ENCODE data around the gene ATP8B4.
A peak's percentile ranks its signal among the peaks of the same experiment; 100 is the strongest.

The ATP8B4 gene

GRCh38 chr15:49900903-49901235 lies 218.2 kb downstream of the ATP8B4 start:
- H3K9me3 ChIP-seq: no peaks in the 10 kb centered on the region
- no peaks in the 10 kb centered on the region for H3K27me3 ChIP-seq (ENCODE audit: low read depth)
- peaks cover 46% of the 10 kb centered on the region for H3K4me1 ChIP-seq
- DNase-seq (ENCODE audit: low spot score in 2 of 2): peak in 1 of 2 experiments; percentile 51
- no peaks in the 10 kb centered on the region for H3K36me3 ChIP-seq (replicated peaks)
- in situ Hi-C loops (cut with MboI; ENCODE audit: low sequenced_read_pairs): no loop called here
- H3K4me3 ChIP-seq: no peak overlapping the region

- H3K27me3 ChIP-seq (ENCODE audit: low read depth): no peaks in the 10 kb centered on the region
- no peak overlapping the region for H3K4me3 ChIP-seq
- peaks cover 51% of the 10 kb centered on the region for H3K4me1 ChIP-seq
- in situ Hi-C loops (cut with MboI; ENCODE audit: low sequenced_read_pairs): no loop called here
- no peaks in the 10 kb centered on the region for H3K36me3 ChIP-seq (replicated peaks)
- DNase-seq (ENCODE audit: low spot score in 2 of 2): peak; percentile 47 to 71
- H3K9me3 ChIP-seq: no peaks in the 10 kb centered on the region
These were observed 218.8 kb downstream of the ATP8B4 start for GRCh38 chr15:49900006-49900902.

DNA sequence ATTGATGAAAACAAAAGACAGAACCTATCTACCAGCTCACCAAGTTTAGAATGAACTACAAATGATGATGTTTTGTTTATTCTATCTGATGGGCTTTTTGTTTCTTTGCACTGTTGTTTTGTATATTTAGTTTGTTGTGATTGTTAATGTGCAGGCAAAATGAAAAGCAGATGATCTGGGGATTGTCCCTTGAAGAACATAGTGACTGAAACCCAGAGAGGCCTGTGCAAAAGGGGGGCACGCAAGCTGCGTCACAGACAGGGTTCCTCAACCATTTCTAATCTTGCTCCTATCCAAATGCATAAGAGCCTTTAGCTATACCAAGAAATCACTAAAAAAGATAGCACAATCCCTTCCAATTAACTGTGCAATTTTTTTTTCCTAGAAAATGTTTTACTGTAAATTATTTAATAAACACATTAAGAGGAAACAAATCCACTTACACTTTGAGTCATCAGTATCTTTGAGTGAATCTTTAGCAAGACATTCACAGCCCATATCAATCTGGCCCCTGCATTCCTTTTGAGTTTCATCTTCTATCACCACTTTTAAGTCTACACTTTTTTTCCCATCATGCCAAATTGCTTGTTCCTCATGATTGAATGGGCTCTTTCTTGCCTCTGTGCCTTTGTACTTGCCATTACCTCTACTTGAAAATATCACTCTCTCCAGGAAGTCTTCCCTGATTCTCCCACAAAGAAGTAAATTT lies 220.3 kb downstream of the ATP8B4 start:
- Histone ChIP-seq H3K9me3 (no peaks in the 10 kb centered on the region), H3K27me3 (ENCODE audit: low read depth) (no peaks in the 10 kb centered on the region), H3K36me3 (replicated peaks) (no peaks in the 10 kb centered on the region), H3K4me3 (no peak overlapping the region), H3K4me1 (peaks cover 63% of the 10 kb centered on the region)
- in situ Hi-C loops (cut with MboI; ENCODE audit: low sequenced_read_pairs): no loop called here
- no peak for DNase-seq (ENCODE audit: low spot score in 2 of 2)

DNA sequence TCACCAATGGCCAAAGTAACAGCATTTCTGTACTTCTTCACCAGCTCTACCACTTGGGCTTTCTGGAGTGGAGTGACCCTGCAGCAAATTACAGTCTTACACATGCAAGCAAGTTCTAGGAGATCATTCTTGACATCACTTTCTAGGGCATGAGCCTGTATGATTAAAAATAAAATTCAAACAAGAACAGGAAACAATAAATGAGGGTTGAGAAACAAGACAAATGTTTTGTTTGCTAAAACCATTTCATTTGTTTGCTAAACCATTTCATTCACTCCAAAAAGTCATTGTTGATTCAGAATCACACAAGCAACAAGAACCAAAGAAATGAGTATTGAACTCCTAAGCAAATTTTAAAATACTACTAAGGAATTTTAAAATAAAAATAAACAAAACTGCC lies 220.9 kb downstream of the ATP8B4 start:
- no peak overlapping the region for H3K4me3 ChIP-seq
- peaks cover 63% of the 10 kb centered on the region for H3K4me1 ChIP-seq
- no peaks in the 10 kb centered on the region for H3K9me3 ChIP-seq
- no peaks in the 10 kb centered on the region for H3K27me3 ChIP-seq (ENCODE audit: low read depth)
- no peak for DNase-seq (ENCODE audit: low spot score in 2 of 2)
- no peaks in the 10 kb centered on the region for H3K36me3 ChIP-seq (replicated peaks)
- in situ Hi-C loops (cut with MboI; ENCODE audit: low sequenced_read_pairs): no loop called here

GRCh38 chr15:49895347-49896223 lies 223.4 kb downstream of the ATP8B4 start:
- DNase-seq (ENCODE audit: low spot score in 2 of 2): peak; percentile 86 to 99
- no peaks in the 10 kb centered on the region for H3K36me3 ChIP-seq (replicated peaks)
- H3K4me3 ChIP-seq: no peak overlapping the region
- no peaks in the 10 kb centered on the region for H3K9me3 ChIP-seq
- no peaks in the 10 kb centered on the region for H3K27me3 ChIP-seq (ENCODE audit: low read depth)
- in situ Hi-C loops (cut with MboI; ENCODE audit: low sequenced_read_pairs): no loop called here
- peaks cover 46% of the 10 kb centered on the region for H3K4me1 ChIP-seq

DNA sequence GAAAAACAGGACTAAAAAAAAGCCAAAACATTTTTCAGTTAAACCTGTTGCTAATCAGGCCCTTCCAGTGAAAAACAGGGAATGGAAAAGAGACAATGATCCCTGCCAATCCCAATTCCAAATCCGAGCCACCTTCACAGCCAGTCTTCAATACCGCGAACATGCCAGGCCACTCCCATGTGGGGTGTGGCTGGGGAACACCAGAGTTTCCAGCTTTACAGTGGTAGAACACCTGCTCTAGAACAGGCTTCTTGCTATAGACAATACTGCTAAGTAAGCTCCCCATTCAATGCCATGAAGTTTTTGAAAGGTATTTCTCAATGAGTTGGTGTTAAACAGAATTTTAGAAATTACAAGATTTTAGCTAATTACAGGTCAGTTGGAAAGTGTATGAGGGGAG lies 228.3 kb downstream of the ATP8B4 start:
- in situ Hi-C loops (cut with MboI; ENCODE audit: low sequenced_read_pairs): no loop called here
- Histone ChIP-seq H3K36me3 (replicated peaks) (no peaks in the 10 kb centered on the region), H3K27me3 (ENCODE audit: low read depth) (no peaks in the 10 kb centered on the region), H3K4me1 (peaks cover 16% of the 10 kb centered on the region), H3K9me3 (no peaks in the 10 kb centered on the region), H3K4me3 (no peak overlapping the region)
- DNase-seq (ENCODE audit: low spot score in 2 of 2): no peak

GRCh38 chr15:49889536-49889935 lies 229.5 kb downstream of the ATP8B4 start:
- Histone ChIP-seq H3K9me3 (no peaks in the 10 kb centered on the region), H3K4me3 (no peak overlapping the region), H3K27me3 (ENCODE audit: low read depth) (no peaks in the 10 kb centered on the region), H3K4me1 (peaks cover 5% of the 10 kb centered on the region), H3K36me3 (replicated peaks) (no peaks in the 10 kb centered on the region)
- DNase-seq (ENCODE audit: low spot score in 2 of 2): no peak
- in situ Hi-C loops (cut with MboI; ENCODE audit: low sequenced_read_pairs): no loop called here

- Histone ChIP-seq H3K4me3 (no peak overlapping the region), H3K9me3 (no peaks in the 10 kb centered on the region), H3K4me1 (no peaks in the 10 kb centered on the region), H3K27me3 (ENCODE audit: low read depth) (no peaks in the 10 kb centered on the region), H3K36me3 (replicated peaks) (no peaks in the 10 kb centered on the region)
- DNase-seq (ENCODE audit: low spot score in 2 of 2): no peak
- in situ Hi-C loops (cut with MboI; ENCODE audit: low sequenced_read_pairs): no loop called here
These were observed 230.3 kb downstream of the ATP8B4 start for GRCh38 chr15:49888734-49889133.

DNA sequence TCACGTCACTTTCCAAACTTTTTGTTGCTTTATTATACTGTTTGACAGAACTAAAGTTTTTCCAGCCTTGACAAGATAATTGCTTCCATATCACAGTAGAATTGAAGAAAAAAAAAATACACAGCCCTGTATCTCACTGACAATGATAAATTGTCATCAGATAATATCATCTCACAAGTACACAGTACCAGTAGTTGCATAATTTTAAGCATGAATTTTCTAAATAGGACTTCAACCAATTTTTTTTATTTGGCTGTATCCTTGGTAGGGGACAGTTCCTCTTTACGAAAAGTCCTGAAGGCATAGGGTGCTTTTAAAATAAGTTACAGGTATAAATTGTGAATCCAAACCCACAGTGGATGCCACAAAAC lies 230.7 kb downstream of the ATP8B4 start:
- H3K4me1 ChIP-seq: no peaks in the 10 kb centered on the region
- no peaks in the 10 kb centered on the region for H3K27me3 ChIP-seq (ENCODE audit: low read depth)
- H3K4me3 ChIP-seq: no peak overlapping the region
- no peaks in the 10 kb centered on the region for H3K9me3 ChIP-seq
- in situ Hi-C loops (cut with MboI; ENCODE audit: low sequenced_read_pairs): no loop called here
- H3K36me3 ChIP-seq (replicated peaks): no peaks in the 10 kb centered on the region
- no peak for DNase-seq (ENCODE audit: low spot score in 2 of 2)

DNA sequence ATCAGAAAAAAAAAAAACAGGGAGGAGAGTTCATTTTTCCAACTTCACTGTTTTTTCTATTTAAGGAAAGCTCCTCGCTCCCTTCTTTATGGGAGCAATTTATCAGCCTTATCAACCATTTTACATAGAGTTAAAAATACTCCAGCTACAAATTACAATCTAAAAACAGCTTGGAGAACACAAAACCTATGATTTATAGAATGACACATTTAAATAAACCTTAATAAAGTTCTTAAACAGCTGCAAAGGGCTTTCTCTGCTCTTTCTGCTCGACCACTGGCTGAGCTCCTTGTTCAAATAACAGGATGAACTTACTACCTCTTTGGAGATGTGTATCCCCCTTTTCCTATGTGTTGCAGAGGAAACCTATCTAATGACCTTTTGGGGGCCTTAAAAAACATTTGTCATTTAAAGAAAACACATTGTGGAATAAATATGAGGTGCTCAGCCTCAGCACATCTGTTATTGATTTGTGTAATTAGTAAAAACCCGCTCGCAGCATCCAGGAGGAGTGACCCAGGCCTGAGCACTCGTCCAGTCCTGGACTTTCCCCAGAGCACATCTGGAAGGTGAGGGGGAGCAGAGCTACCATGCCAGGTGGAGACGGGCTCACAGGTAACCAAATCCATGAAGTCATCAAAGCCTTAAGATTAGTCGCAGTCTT lies 231.2 kb downstream of the ATP8B4 start:
- Histone ChIP-seq H3K27me3 (ENCODE audit: low read depth) (no peaks in the 10 kb centered on the region), H3K9me3 (no peaks in the 10 kb centered on the region), H3K36me3 (replicated peaks) (no peaks in the 10 kb centered on the region), H3K4me1 (no peaks in the 10 kb centered on the region), H3K4me3 (no peak overlapping the region)
- DNase-seq (ENCODE audit: low spot score in 2 of 2): no peak
- in situ Hi-C loops (cut with MboI; ENCODE audit: low sequenced_read_pairs): no loop called here

DNA sequence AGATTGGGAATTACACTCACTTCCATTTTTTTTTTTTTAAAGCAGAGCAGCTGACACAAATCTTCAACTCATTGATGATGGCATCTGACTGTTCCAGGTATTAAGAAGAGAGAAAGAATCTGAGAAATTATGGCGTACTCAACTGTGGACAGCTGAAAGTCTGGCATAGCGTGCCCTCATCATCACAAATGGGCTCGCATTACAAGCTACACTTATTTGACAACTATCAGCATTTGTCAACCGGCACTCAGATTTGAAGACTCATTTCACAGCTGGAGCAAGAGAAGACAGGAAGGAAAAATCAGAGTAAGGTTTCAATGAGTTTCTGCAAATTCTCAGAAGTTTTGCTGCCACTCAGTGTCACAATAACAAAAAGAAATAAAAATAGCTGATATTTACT lies 235.9 kb downstream of the ATP8B4 start:
- peaks cover 14% of the 10 kb centered on the region for H3K4me1 ChIP-seq
- in situ Hi-C loops (cut with MboI; ENCODE audit: low sequenced_read_pairs): no loop called here
- H3K36me3 ChIP-seq (replicated peaks): no peaks in the 10 kb centered on the region

DNA sequence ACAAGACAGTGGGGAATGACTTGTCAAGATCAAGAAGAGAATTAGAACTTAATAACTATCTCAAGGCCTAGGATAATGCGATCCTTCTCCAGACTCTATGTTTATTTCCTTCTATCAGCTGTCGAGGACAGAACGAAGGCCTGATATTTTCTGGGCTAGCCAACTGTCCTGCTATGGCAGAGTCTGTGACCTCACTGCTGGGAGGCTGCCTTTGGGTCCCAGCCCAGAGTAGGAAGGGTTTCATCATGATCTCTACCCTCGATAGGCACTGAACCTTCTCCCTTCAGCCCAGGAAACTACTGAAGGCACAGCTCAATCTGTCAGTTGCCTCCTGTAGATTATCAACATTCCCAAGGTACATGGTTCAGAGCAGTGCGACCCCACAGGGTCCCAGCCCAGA lies 237.2 kb downstream of the ATP8B4 start:
- in situ Hi-C loops (cut with MboI; ENCODE audit: low sequenced_read_pairs): no loop called here
- Histone ChIP-seq H3K4me1 (peaks cover 26% of the 10 kb centered on the region), H3K4me3 (no peak overlapping the region), H3K27me3 (ENCODE audit: low read depth) (no peaks in the 10 kb centered on the region), H3K9me3 (no peaks in the 10 kb centered on the region), H3K36me3 (replicated peaks) (no peaks in the 10 kb centered on the region)
- DNase-seq (ENCODE audit: low spot score in 2 of 2): no peak

More for the DNA sequence above, 235.9 kb downstream of the ATP8B4 start:
- Histone ChIP-seq H3K27me3 (ENCODE audit: low read depth) (no peaks in the 10 kb centered on the region), H3K4me3 (no peak overlapping the region), H3K9me3 (no peaks in the 10 kb centered on the region)
- DNase-seq (ENCODE audit: low spot score in 2 of 2): no peak

- Histone ChIP-seq H3K4me1 (peaks cover 31% of the 10 kb centered on the region), H3K36me3 (replicated peaks) (no peaks in the 10 kb centered on the region), H3K4me3 (no peak overlapping the region), H3K27me3 (ENCODE audit: low read depth) (no peaks in the 10 kb centered on the region), H3K9me3 (no peaks in the 10 kb centered on the region)
- in situ Hi-C loops (cut with MboI; ENCODE audit: low sequenced_read_pairs): no loop called here
- DNase-seq (ENCODE audit: low spot score in 2 of 2): no peak
These were observed 237.6 kb downstream of the ATP8B4 start for GRCh38 chr15:49881433-49881832.

Data from HAP-1 (cell line).